H1 (cell line): Measurements from ENCODE around the gene NCF4. TPM values are rescaled to one million over a fixed set of nuclear protein-coding genes. Genes with fewer than 3 reads are reported as not detected.

ENCODE experiments used
- CTCF ChIA-PET: fragments of 300-600 bp; sonication (Branson Sonifier 250); formaldehyde crosslinking; loops from one replicate; lab custom pipeline; 2021; ENCODE audit not compliant: partially characterized antibody; lab: Charles Lee
- POLR2A ChIA-PET: fragments of 300-600 bp; sonication (Branson Sonifier 250); formaldehyde crosslinking; loops from one replicate; lab custom pipeline; 2021; ENCODE audit warnings: inconsistent platforms; ENCODE audit not compliant: partially characterized antibody; lab: Charles Lee
- DNase-seq, 2 experiments: peaks; one replicate each; pipeline versions ENCODE4 v3.0.0 to v3.0.0-alpha.2; 2010 to 2022; ENCODE audit warnings: low spot score in 2 of 2, low read depth in 1 of 2, mixed read lengths in 1 of 2
- FAIRE-seq: peaks from 2 replicates; lab custom pipeline; 2011; peaks lifted over from hg19 to GRCh38; lab: Jason Lieb, UNC
- H2AFZ ChIP-seq: 2 replicates; pipeline ENCODE4 v1.8.1; 2012; ENCODE audit warnings: low read length, inconsistent platforms
- H2AK5ac ChIP-seq: 2 replicates; pipeline ENCODE4 v1.6.1; 2013; ENCODE audit warnings: low read depth, low read length
- H2BK120ac ChIP-seq: replicated peaks from 2 replicates; pipeline ENCODE3; 2013; ENCODE audit warnings: low read depth, low read length, inconsistent platforms
- H2BK12ac ChIP-seq: 2 replicates; pipeline ENCODE4 v1.6.1; 2013; ENCODE audit warnings: low read depth, low read length
- H2BK15ac ChIP-seq: 2 replicates; pipeline ENCODE4 v1.6.1; 2013; ENCODE audit warnings: low read length
- H2BK20ac ChIP-seq: 2 replicates; pipeline ENCODE4 v1.6.1; 2013; ENCODE audit warnings: low read length
- H2BK5ac ChIP-seq: 2 replicates; pipeline ENCODE4 v1.6.1; 2013; ENCODE audit warnings: low read depth, low read length
- H3K14ac ChIP-seq: 2 replicates; pipeline ENCODE4 v1.6.1; 2013; ENCODE audit warnings: inconsistent platforms; ENCODE audit not compliant: insufficient read length
- H3K18ac ChIP-seq: 2 replicates; pipeline ENCODE4 v1.6.1; 2013; ENCODE audit warnings: low read length; ENCODE audit errors: extremely low read depth
- H3K23ac ChIP-seq: 2 replicates; pipeline ENCODE4 v1.6.1; 2013; ENCODE audit warnings: inconsistent platforms; ENCODE audit not compliant: insufficient read length
- H3K23me2 ChIP-seq: 2 replicates; pipeline ENCODE4 v1.6.1; 2013; ENCODE audit warnings: low read depth, low read length
- H3K27ac ChIP-seq: 2 replicates; pipeline ENCODE4 v1.6.1; 2011; ENCODE audit warnings: low read depth, low read length, inconsistent platforms
- H3K27me3 ChIP-seq, 4 experiments: replicated peaks in 1 of 4; 1 replicate in 1 of 4; 2 replicates in 3 of 4; pipeline versions ENCODE4 v1.6.1 to v1.8.1; 2011 to 2013; ENCODE audit warnings: low read length in 3 of 4, mild to moderate bottlenecking in 3 of 4, inconsistent platforms in 2 of 4, mixed read lengths in 2 of 4, moderate library complexity in 1 of 4; ENCODE audit not compliant: control insufficient read depth in 3 of 4, insufficient read depth in 3 of 4; ENCODE audit errors: extremely low read depth in 1 of 4
- H3K36me3 ChIP-seq, 4 experiments: 2 replicates each; pipeline versions ENCODE4 v1.6.1 to v1.8.1; 2011 to 2013; ENCODE audit warnings: mild to moderate bottlenecking in 4 of 4, low read length in 3 of 4, moderate library complexity in 2 of 4, control low read depth in 1 of 4, inconsistent platforms in 1 of 4; ENCODE audit not compliant: insufficient read depth in 4 of 4, control insufficient read depth in 2 of 4
- H3K4ac ChIP-seq: replicated peaks from 2 replicates; pipeline ENCODE3; 2013; ENCODE audit warnings: low read length, low read depth, mixed read lengths, inconsistent platforms; ENCODE audit not compliant: insufficient read length
- H3K4me1 ChIP-seq, 4 experiments: replicated peaks in 1 of 4; 1 replicate in 1 of 4; 2 replicates in 3 of 4; pipeline versions ENCODE4 v1.6.1 to v1.8.1; 2011 to 2013; ENCODE audit warnings: low read length in 3 of 4, inconsistent platforms in 2 of 4, mixed read lengths in 1 of 4; ENCODE audit not compliant: insufficient read depth in 4 of 4, control insufficient read depth in 3 of 4
- H3K4me2 ChIP-seq, 2 experiments: 2 replicates each; pipeline versions ENCODE4 v1.6.1 to v1.8.1; 2011 to 2013; ENCODE audit warnings: low read depth in 2 of 2, low read length in 2 of 2, control low read depth in 1 of 2, inconsistent platforms in 1 of 2, mild to moderate bottlenecking in 1 of 2; ENCODE audit not compliant: insufficient read depth in 1 of 2
- H3K4me3 ChIP-seq, 4 experiments: fragments of 200-600, 300-600 bp in 1 of 4; sonication (generic), shearing (Covaris generic), sonication (Bioruptor Twin) in 1 of 4; 2 replicates each; pipeline versions ENCODE4 v1.5.1 to v1.8.1; 2011 to 2016; ENCODE audit warnings: low read length in 4 of 4, low read depth in 3 of 4, control low read depth in 2 of 4, inconsistent platforms in 2 of 4, mild to moderate bottlenecking in 2 of 4, mixed read lengths in 1 of 4, moderate library complexity in 1 of 4; ENCODE audit not compliant: insufficient read depth in 2 of 4; ENCODE audit errors: extremely low read depth in 1 of 4
- H3K56ac ChIP-seq: replicated peaks from 2 replicates; pipeline ENCODE3; 2013; ENCODE audit warnings: low read depth, mild to moderate bottlenecking, mixed read lengths, low read length, inconsistent platforms; ENCODE audit not compliant: insufficient read length
- H3K79me1 ChIP-seq: 2 replicates; pipeline ENCODE4 v1.6.1; 2013; ENCODE audit warnings: low read depth, low read length, control low read depth
- H3K79me2 ChIP-seq, 2 experiments: 2 replicates each; pipeline versions ENCODE4 v1.6.1 to v1.8.1; 2012 to 2013; ENCODE audit warnings: low read length in 2 of 2, mild to moderate bottlenecking in 2 of 2, inconsistent platforms in 1 of 2; ENCODE audit not compliant: insufficient read depth in 2 of 2, control insufficient read depth in 1 of 2
- H3K9ac ChIP-seq, 4 experiments: replicated peaks in 1 of 4; 1 replicate in 1 of 4; 2 replicates in 3 of 4; pipeline versions ENCODE4 v1.6.1 to v1.8.1; 2011 to 2013; ENCODE audit warnings: low read depth in 3 of 4, low read length in 3 of 4, control low read depth in 2 of 4, mild to moderate bottlenecking in 2 of 4, moderate library complexity in 2 of 4, inconsistent platforms in 1 of 4; ENCODE audit errors: extremely low read depth in 1 of 4
- H3K9me3 ChIP-seq, 2 experiments: 2 replicates each; pipeline versions ENCODE4 v1.6.1 to v1.8.1; 2012 to 2013; ENCODE audit warnings: mild to moderate bottlenecking in 2 of 2, moderate library complexity in 2 of 2, control low read depth in 1 of 2, inconsistent platforms in 1 of 2, low read depth in 1 of 2, low read length in 1 of 2, mixed read lengths in 1 of 2; ENCODE audit not compliant: insufficient read depth in 2 of 2
- H4K20me1 ChIP-seq, 2 experiments: replicated peaks in 1 of 2; 2 replicates each; pipeline versions ENCODE3 to v1.8.1; 2011 to 2013; ENCODE audit warnings: inconsistent platforms in 2 of 2, low read length in 2 of 2, mild to moderate bottlenecking in 1 of 2; ENCODE audit not compliant: insufficient read depth in 2 of 2, control insufficient read depth in 1 of 2
- H4K5ac ChIP-seq: 2 replicates; pipeline ENCODE4 v1.6.1; 2013; ENCODE audit warnings: low read length, low read depth, mixed read lengths, inconsistent platforms; ENCODE audit not compliant: insufficient read length
- H4K8ac ChIP-seq: 2 replicates; pipeline ENCODE4 v1.8.0; 2013; ENCODE audit warnings: mild to moderate bottlenecking, moderate library complexity, low read length, inconsistent platforms; ENCODE audit not compliant: insufficient read depth; ENCODE audit errors: extremely low read depth
- H4K91ac ChIP-seq: replicated peaks from 2 replicates; pipeline ENCODE3; 2013; ENCODE audit warnings: low read length, mixed read lengths, inconsistent platforms; ENCODE audit not compliant: insufficient read length
- CHD2 ChIP-seq: IDR thresholded peaks from 2 replicates; pipeline ENCODE4 v1.6.1; 2012; ENCODE audit warnings: low read length, improper control_type of control experiment
- JUND ChIP-seq: IDR thresholded peaks from 2 replicates; pipeline ENCODE4 v1.6.1; 2011; ENCODE audit warnings: mild to moderate bottlenecking, improper control_type of control experiment, low read length
- KDM5A ChIP-seq: fragments of 200-600 bp; IDR thresholded peaks from 2 replicates; pipeline ENCODE4 v1.7.1; 2012; ENCODE audit warnings: mild to moderate bottlenecking, low read length, inconsistent platforms, mixed read lengths
- NRF1 ChIP-seq: IDR thresholded peaks from 2 replicates; pipeline ENCODE4 v1.6.1; 2011; ENCODE audit warnings: mild to moderate bottlenecking, low read depth, low read length, improper control_type of control experiment
- SAP30 ChIP-seq: fragments of 300-600 bp; sonication (generic); IDR thresholded peaks from 2 replicates; pipeline ENCODE4 v1.7.1; 2012; ENCODE audit warnings: low read length, moderate library complexity, mild to moderate bottlenecking, inconsistent platforms; ENCODE audit not compliant: insufficient read depth, insufficient replicate concordance
- SP1 ChIP-seq: IDR thresholded peaks from 2 replicates; pipeline ENCODE4 v1.6.1; 2011; ENCODE audit warnings: low read depth, low read length
- SP4 ChIP-seq: IDR thresholded peaks from 2 replicates; pipeline ENCODE4 v1.6.1; 2012; ENCODE audit warnings: low read length, inconsistent platforms
- WGBS, 2 experiments: shearing (Covaris generic) in 1 of 2; methylation state at CpG; one replicate each; pipeline versions ENCODE4 v1.1.6 to v1.1.7; 2013 to 2015; ENCODE audit warnings: low lambda C conversion rate in 2 of 2, mixed read lengths in 2 of 2, inconsistent platforms in 1 of 2, low coverage in 1 of 2, missing lambda C conversion rate in 1 of 2; ENCODE audit not compliant: insufficient replicate concordance in 2 of 2, insufficient coverage in 1 of 2, insufficient read length in 1 of 2; ENCODE audit errors: extremely low coverage in 1 of 2, missing lambda C conversion rate in 1 of 2; 5-methylcytosine and 5-hydroxymethylcytosine counted together
- polyA plus RNA-seq, 7 experiments: library from polyadenylated mRNA; depleted of rRNA in 3 of 7; stranded (reverse) in 5 of 7; unstranded in 2 of 7; fragments of >200 nt in 5 of 7; fragments of 200-250 nt in 2 of 7; gene quantifications; 1 replicate in 5 of 7; 2 replicates in 1 of 7; 4 replicates in 1 of 7; pipeline versions ENCODE4 v1.2.1 to v1.2.3, GENCODE V29; 2011 to 2013; ENCODE audit warnings: missing spikeins in 2 of 7, mixed read lengths in 2 of 7
- total RNA-seq: library from RNA; stranded (reverse); fragmentation: NEBNext Ultra II Directional; extraction: Animal tissue kit (Norgen Biotek cat#: 25700); gene quantifications from 2 replicates; pipeline ENCODE4 v1.2.1, GENCODE V29; 2021
- TF ChIP-seq, protein P1 (sequence below): IDR thresholded peaks from 2 replicates; pipeline ENCODE4 v1.6.1; 2012; ENCODE audit warnings: low read length, inconsistent platforms
- TF ChIP-seq, protein P2 (sequence below): IDR thresholded peaks from 2 replicates; pipeline ENCODE4 v1.6.1; 2012; ENCODE audit warnings: inconsistent platforms

The NCF4 gene
- total and polyA plus RNA-seq, 2 of the 8 experiments (the other 6 are each of a cell fraction or from before 2014, with no cell fraction given) = 0.20 TPM; not detected in 1

DNA sequence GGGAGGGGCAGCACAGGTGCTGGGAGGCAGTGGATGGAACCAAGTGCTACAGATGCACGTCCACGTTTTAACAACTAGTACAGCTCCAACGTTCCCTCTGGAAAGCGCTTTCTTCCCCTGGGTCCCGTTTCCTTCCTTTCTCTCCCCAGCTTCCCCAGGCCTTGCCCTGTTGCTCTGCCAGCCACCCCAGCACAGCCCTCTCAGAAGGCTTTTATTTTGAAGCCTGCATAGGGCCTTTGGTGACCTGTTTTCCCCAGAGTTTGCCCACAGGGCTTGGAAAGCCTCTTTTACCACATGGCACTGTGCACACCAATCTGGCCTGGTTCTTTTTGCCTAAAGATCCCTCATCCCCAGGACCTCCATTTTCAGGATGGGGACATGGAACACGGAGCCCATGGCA, 13.9 kb upstream of the NCF4 start:
- Histone ChIP-seq H3K4me1 (peaks cover 0 to 2% (median 0%) of the 10 kb centered on the region in 4 experiments; a peak in 2 of 7 replicates), H3K9me3 (no peaks in the 10 kb centered on the region), H3K9ac (no peak overlapping the region), H3K14ac (no peak overlapping the region), H4K91ac (no peak overlapping the region), H3K23ac (no peak overlapping the region), H3K27me3 (no peaks in the 10 kb centered on the region), H3K56ac (no peak overlapping the region), H3K4ac (no peak overlapping the region), H4K20me1 (no peaks in the 10 kb centered on the region), H2AFZ (no peak overlapping the region), H3K79me2 (no peaks in the 10 kb centered on the region), H3K18ac (no peak overlapping the region), H4K5ac (no peak overlapping the region), H3K4me2 (no peak overlapping the region), H3K23me2 (no peaks in the 10 kb centered on the region), H3K79me1 (no peaks in the 10 kb centered on the region), H3K27ac (no peak overlapping the region), H2BK12ac (no peak overlapping the region), H3K36me3 (no peaks in the 10 kb centered on the region), H2AK5ac (no peak overlapping the region), H2BK15ac (no peak overlapping the region), H2BK20ac (no peak overlapping the region), H2BK5ac (0 out of 2 replicates have a peak overlapping the region, but pooled peaks have one; percentile 46), H2BK120ac (no peak overlapping the region), H4K8ac (0 out of 2 replicates have a peak overlapping the region, but pooled peaks have one; percentile 45), H3K4me3 (no peak overlapping the region)
- DNase-seq (no peak), FAIRE-seq (no peak)
- POLR2A ChIA-PET = no interaction called here
- CTCF ChIA-PET = interaction anchor here (4.4 kb wide), 1 partner anchor 10 kb away, joined by 17 read pairs; no protein-coding TSS in a partner anchor
- 71% methylated on average over 6 of the region's 6 CpGs; no CpG with 5 or more reads in 1 of the 2 experiments for WGBS, 2 experiments
- TF ChIP-seq NRF1 (no peak), SP4 (no peak), SAP30 (no peak), SP1 (no peak), CHD2 (no peak), JUND (no peak), KDM5A (no peak)
- TF ChIP-seq, protein P1, sequence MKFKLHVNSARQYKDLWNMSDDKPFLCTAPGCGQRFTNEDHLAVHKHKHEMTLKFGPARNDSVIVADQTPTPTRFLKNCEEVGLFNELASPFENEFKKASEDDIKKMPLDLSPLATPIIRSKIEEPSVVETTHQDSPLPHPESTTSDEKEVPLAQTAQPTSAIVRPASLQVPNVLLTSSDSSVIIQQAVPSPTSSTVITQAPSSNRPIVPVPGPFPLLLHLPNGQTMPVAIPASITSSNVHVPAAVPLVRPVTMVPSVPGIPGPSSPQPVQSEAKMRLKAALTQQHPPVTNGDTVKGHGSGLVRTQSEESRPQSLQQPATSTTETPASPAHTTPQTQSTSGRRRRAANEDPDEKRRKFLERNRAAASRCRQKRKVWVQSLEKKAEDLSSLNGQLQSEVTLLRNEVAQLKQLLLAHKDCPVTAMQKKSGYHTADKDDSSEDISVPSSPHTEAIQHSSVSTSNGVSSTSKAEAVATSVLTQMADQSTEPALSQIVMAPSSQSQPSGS = no peak
- TF ChIP-seq, protein P2, sequence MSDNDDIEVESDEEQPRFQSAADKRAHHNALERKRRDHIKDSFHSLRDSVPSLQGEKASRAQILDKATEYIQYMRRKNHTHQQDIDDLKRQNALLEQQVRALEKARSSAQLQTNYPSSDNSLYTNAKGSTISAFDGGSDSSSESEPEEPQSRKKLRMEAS = no peak
